Hepatocyte (in vitro differentiated cells): Measurements from ENCODE around the gene SCGN. TPM values are rescaled to one million over a fixed set of nuclear protein-coding genes. Genes with fewer than 3 reads are reported as not detected.

Experiments
- DNase-seq: peaks from one replicate; pipeline ENCODE4 v3.0.0-alpha.2; 2016; ENCODE audit warnings: low spot score
- H2AFZ ChIP-seq: fragments of 200-600 bp; sonication (generic); 2 replicates; pipeline ENCODE4 v1.6.0; 2016; ENCODE audit warnings: antibody characterized with exemption, mild to moderate bottlenecking
- H3K27ac ChIP-seq: fragments of 200-600 bp; sonication (generic); 2 replicates; pipeline ENCODE4 v1.5.1; 2016; ENCODE audit warnings: mild to moderate bottlenecking
- H3K27me3 ChIP-seq: fragments of 200-600 bp; sonication (generic); 2 replicates; pipeline ENCODE4 v1.6.1; 2016
- H3K36me3 ChIP-seq: fragments of 200-600 bp; sonication (generic); replicated peaks from 2 replicates; pipeline ENCODE4 v1.5.1; 2016; ENCODE audit warnings: low read depth; ENCODE audit not compliant: insufficient read depth
- H3K4me1 ChIP-seq: fragments of 200-600 bp; sonication (generic); 2 replicates; pipeline ENCODE4 v1.5.1; 2016; ENCODE audit warnings: mild to moderate bottlenecking, moderate library complexity; ENCODE audit not compliant: insufficient read depth
- H3K4me2 ChIP-seq: fragments of 200-600 bp; sonication (generic); 2 replicates; pipeline ENCODE4 v1.6.0; 2016
- H3K4me3 ChIP-seq: fragments of 200-600 bp; sonication (generic); 2 replicates; pipeline ENCODE4 v1.5.1; 2016; ENCODE audit warnings: mild to moderate bottlenecking
- H3K79me2 ChIP-seq: fragments of 200-600 bp; sonication (generic); 2 replicates; pipeline ENCODE4 v1.6.0; 2017; ENCODE audit warnings: mild to moderate bottlenecking
- H3K9me2 ChIP-seq: fragments of 200-600 bp; sonication (generic); replicated peaks from 2 replicates; pipeline ENCODE4 v1.6.0; 2017; ENCODE audit warnings: mild to moderate bottlenecking; ENCODE audit not compliant: insufficient read depth
- H3K9me3 ChIP-seq: fragments of 200-600 bp; sonication (generic); 2 replicates; pipeline ENCODE4 v1.5.1; 2016; ENCODE audit warnings: low read depth, mild to moderate bottlenecking
- H4K20me1 ChIP-seq: fragments of 200-600 bp; sonication (generic); 2 replicates; pipeline ENCODE4 v1.6.0; 2016; ENCODE audit warnings: mild to moderate bottlenecking; ENCODE audit not compliant: insufficient read depth, poor library complexity, severe bottlenecking
- EZH2 ChIP-seq: fragments of 200-600 bp; sonication (generic); IDR thresholded peaks from 2 replicates; pipeline ENCODE4 v1.6.1; 2016; ENCODE audit warnings: antibody characterized with exemption, mild to moderate bottlenecking, borderline replicate concordance
- EZH2phosphoT487 ChIP-seq: fragments of 200-600 bp; sonication (generic); IDR thresholded peaks from one replicate; pipeline ENCODE4 v1.6.1; 2018; ENCODE audit warnings: antibody characterized with exemption, mild to moderate bottlenecking, low read depth, moderate library complexity; ENCODE audit not compliant: unreplicated experiment, severe bottlenecking
- WGBS: methylation state at CpG from one replicate; pipeline ENCODE4 v1.1.6; 2016; ENCODE audit warnings: low lambda C conversion rate; ENCODE audit errors: missing lambda C conversion rate; 5-methylcytosine and 5-hydroxymethylcytosine counted together
- polyA plus RNA-seq: library from polyadenylated mRNA; unstranded; fragments of >200 nt; fragmentation: Nextera tagmentation; extraction: Ambion mirVana; gene quantifications from 2 replicates; pipeline ENCODE4 v1.2.1, GENCODE V29; 2016
- total RNA-seq: library from RNA; depleted of rRNA; stranded (reverse); fragments of >200 nt; gene quantifications from 2 replicates; pipeline ENCODE4 v1.2.3, GENCODE V29; 2014
- TF ChIP-seq, protein P1 (sequence below): fragments of 200-600 bp; sonication (generic); IDR thresholded peaks from 2 replicates; pipeline ENCODE4 v1.5.1; 2016; ENCODE audit warnings: antibody characterized with exemption, mild to moderate bottlenecking; ENCODE audit not compliant: poor library complexity

SCGN gene
- total and polyA plus RNA-seq, 2 experiments from 2014 or later: 14.2 to 25.9 TPM

DNA sequence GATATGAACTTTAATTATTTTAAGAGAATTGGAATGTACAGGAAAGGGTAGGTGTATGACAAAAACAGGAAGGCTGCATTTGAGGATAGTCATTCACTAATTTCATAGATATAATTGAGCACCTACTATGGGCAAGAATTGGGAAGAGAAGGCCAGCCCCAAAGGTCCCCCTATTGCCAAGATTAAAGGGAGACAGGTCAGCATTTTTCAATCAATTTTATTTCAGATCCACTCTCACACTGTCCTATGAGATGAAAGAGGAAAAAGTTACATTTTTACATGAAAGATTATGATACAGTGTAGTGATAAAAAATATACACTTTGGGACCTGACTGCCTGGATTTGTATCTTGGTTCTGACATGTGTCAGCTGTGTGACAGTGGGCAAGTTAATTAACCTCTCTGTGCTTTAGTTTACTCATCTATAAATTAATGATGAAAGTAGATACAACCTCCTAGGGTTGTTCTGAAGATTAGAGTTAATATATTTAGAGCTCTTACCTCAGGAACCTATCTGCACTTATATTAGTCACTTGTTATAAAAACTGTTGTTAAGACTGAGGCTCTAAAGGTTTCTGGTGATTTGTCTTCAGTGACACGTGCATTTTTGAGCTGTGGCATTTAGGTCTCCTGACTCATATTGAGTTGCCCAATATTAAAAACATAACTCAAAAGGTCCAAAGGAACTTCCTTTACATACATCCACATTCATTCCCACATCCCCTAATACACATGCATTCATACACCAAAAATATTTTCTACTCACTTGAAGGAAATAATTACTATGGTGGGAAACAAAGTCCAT, 45.7 kb downstream of the SCGN start:
- H3K4me3 ChIP-seq: no peak overlapping the region
- no peak overlapping the region for H2AFZ ChIP-seq
- 62% methylated on average over 1 of the region's 1 CpG for WGBS
- no peaks in the 10 kb centered on the region for H3K36me3 ChIP-seq
- no peaks in the 10 kb centered on the region for H3K9me3 ChIP-seq
- DNase-seq: no peak
- TF ChIP-seq EZH2 (no peak), EZH2phosphoT487 (no peak)
- TF ChIP-seq, protein P1, sequence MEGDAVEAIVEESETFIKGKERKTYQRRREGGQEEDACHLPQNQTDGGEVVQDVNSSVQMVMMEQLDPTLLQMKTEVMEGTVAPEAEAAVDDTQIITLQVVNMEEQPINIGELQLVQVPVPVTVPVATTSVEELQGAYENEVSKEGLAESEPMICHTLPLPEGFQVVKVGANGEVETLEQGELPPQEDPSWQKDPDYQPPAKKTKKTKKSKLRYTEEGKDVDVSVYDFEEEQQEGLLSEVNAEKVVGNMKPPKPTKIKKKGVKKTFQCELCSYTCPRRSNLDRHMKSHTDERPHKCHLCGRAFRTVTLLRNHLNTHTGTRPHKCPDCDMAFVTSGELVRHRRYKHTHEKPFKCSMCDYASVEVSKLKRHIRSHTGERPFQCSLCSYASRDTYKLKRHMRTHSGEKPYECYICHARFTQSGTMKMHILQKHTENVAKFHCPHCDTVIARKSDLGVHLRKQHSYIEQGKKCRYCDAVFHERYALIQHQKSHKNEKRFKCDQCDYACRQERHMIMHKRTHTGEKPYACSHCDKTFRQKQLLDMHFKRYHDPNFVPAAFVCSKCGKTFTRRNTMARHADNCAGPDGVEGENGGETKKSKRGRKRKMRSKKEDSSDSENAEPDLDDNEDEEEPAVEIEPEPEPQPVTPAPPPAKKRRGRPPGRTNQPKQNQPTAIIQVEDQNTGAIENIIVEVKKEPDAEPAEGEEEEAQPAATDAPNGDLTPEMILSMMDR: no peak
- no peak overlapping the region for H3K27ac ChIP-seq
- H4K20me1 ChIP-seq: no peaks in the 10 kb centered on the region
- no peak overlapping the region for H3K4me2 ChIP-seq
- no peaks in the 10 kb centered on the region for H3K79me2 ChIP-seq
- H3K9me2 ChIP-seq: no peaks in the 10 kb centered on the region
- H3K4me1 ChIP-seq: no peaks in the 10 kb centered on the region
- H3K27me3 ChIP-seq: no peaks in the 10 kb centered on the region

DNA sequence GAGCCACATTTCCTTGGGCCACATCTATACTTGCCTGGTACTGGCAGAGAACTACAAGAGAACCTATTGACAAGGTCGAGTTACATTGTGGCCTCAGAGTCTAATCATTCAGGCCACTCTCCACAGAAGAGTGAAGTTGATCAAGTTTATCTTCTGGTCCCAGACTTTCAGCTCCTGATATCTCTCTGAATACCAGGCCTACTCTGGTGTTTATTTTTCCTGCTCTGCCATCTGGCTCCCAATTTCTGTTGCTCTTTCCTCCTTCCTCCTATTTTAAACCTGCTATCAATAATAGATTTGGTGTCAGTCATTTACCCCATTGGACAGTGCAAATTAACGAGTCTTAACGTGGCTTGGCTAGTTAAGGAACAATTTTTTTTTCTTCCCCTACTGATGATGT, 46.6 kb downstream of the SCGN start:
- Histone ChIP-seq H3K36me3 (no peaks in the 10 kb centered on the region), H3K4me2 (no peak overlapping the region), H3K9me3 (no peaks in the 10 kb centered on the region), H3K4me1 (no peaks in the 10 kb centered on the region), H3K79me2 (no peaks in the 10 kb centered on the region), H3K27me3 (no peaks in the 10 kb centered on the region), H3K4me3 (no peak overlapping the region), H4K20me1 (no peaks in the 10 kb centered on the region), H2AFZ (no peak overlapping the region), H3K27ac (no peak overlapping the region), H3K9me2 (no peaks in the 10 kb centered on the region)
- 69% methylated on average over 3 of the region's 3 CpGs for WGBS
- TF ChIP-seq EZH2phosphoT487 (no peak), EZH2 (no peak)
- TF ChIP-seq, protein P1: no peak
- no peak for DNase-seq

DNA sequence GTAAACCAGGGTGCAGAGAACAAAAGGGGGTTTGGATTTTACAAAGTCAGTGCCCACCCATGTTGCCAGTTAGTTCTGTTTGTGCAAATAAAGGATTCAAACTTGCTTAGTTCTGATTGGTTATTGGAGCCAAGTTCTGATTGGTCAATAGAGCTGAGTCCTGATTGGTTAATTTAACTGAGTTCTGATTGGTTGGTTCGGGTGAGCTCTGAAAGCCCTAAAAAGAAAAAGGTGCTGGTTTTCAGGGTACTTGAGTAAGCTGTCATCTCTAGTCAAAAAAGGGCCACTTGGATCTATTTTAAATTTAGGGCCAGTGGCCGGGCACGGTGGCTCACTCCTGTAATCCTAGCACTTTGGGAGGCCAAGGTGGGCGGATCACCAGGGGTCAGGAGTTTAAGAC, 47.6 kb downstream of the SCGN start:
- Histone ChIP-seq H3K36me3 (no peaks in the 10 kb centered on the region), H4K20me1 (no peaks in the 10 kb centered on the region), H3K4me2 (no peak overlapping the region), H3K4me3 (no peak overlapping the region), H3K79me2 (no peaks in the 10 kb centered on the region), H3K27me3 (no peaks in the 10 kb centered on the region), H2AFZ (no peak overlapping the region), H3K9me2 (no peaks in the 10 kb centered on the region), H3K9me3 (no peaks in the 10 kb centered on the region), H3K4me1 (no peaks in the 10 kb centered on the region), H3K27ac (no peak overlapping the region)
- TF ChIP-seq EZH2phosphoT487 (no peak), EZH2 (no peak)
- TF ChIP-seq, protein P1: no peak
- 97% methylated on average over 4 of the region's 4 CpGs for WGBS
- DNase-seq: no peak
